SK-N-SH (cell line): ENCODE measurements around the gene TAF5L.

Source experiments
- ELF1 ChIP-seq: IDR thresholded peaks from 2 replicates; pipeline ENCODE4 v1.4.0; 2012
- EP300 ChIP-seq, 2 experiments: IDR thresholded peaks; 2 replicates each; pipeline versions ENCODE4 v1.4.0 to v1.6.1; 2012; ENCODE audit warnings: borderline replicate concordance in 1 of 2, low read depth in 1 of 2, low read length in 1 of 2
- EZH2phosphoT487 ChIP-seq: fragments of 200-600 bp; sonication (generic); IDR thresholded peaks from 2 replicates; pipeline ENCODE4 v1.6.1; 2017; ENCODE audit warnings: low read depth, mixed run types, mild to moderate bottlenecking, antibody characterized with exemption, moderate library complexity, borderline replicate concordance
- FOXJ3 ChIP-seq: sonication (generic); formaldehyde crosslinking; IDR thresholded peaks from 2 replicates; pipeline ENCODE4 v1.5.1; 2020; ENCODE audit warnings: mild to moderate bottlenecking, missing genetic modification reagents
- JUND ChIP-seq: IDR thresholded peaks from 2 replicates; pipeline ENCODE4 v1.4.0; 2012
- NFIC ChIP-seq: IDR thresholded peaks from 2 replicates; pipeline ENCODE4 v1.4.0; 2012; ENCODE audit warnings: borderline replicate concordance
- TF ChIP-seq, protein P1 (sequence below): fragments of 200-600 bp; sonication (generic); IDR thresholded peaks from 2 replicates; pipeline ENCODE4 v1.6.1; 2017; ENCODE audit warnings: antibody characterized with exemption, mild to moderate bottlenecking, moderate library complexity
- TF ChIP-seq, protein P2 (sequence below): IDR thresholded peaks from 2 replicates; pipeline ENCODE4 v1.4.0; 2012; ENCODE audit warnings: low read depth
- TF ChIP-seq, protein P3 (sequence below): IDR thresholded peaks from 2 replicates; pipeline ENCODE4; 2012

DNA sequence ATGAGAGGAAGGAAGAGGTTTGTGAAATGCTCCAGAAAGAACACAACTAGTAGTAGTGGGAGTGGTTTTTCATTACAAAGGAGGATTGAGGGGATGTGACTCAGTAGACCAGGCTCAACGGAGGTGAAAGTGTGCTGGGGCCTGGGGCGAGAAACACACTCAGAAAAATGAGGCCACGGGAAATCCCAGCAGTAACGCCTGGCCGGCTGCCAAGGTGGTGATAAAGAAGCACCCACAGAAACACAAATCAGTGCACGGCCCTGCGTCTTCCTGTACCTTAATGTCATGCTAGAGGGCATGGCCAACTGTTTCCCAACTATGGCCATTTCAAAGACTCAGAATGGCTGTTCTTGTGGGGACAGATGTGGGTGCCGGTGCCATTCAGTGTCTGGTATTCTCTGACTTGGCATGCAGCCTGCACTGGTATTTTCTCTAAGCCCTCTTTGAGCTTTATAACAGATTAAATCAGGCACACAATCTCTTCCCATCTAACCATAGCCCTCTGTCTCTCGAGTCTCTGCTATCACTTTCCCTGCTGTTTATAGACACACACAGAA is 38.3 kb upstream of the TAF5L start:
- TF ChIP-seq, protein P1, sequence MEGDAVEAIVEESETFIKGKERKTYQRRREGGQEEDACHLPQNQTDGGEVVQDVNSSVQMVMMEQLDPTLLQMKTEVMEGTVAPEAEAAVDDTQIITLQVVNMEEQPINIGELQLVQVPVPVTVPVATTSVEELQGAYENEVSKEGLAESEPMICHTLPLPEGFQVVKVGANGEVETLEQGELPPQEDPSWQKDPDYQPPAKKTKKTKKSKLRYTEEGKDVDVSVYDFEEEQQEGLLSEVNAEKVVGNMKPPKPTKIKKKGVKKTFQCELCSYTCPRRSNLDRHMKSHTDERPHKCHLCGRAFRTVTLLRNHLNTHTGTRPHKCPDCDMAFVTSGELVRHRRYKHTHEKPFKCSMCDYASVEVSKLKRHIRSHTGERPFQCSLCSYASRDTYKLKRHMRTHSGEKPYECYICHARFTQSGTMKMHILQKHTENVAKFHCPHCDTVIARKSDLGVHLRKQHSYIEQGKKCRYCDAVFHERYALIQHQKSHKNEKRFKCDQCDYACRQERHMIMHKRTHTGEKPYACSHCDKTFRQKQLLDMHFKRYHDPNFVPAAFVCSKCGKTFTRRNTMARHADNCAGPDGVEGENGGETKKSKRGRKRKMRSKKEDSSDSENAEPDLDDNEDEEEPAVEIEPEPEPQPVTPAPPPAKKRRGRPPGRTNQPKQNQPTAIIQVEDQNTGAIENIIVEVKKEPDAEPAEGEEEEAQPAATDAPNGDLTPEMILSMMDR: no peak
- TF ChIP-seq NFIC (peak; percentile 64), EP300 (IDR thresholded peaks at IDR 0.05; ENCODE audit: borderline replicate concordance in 1 of 2, low read depth in 1 of 2, low read length in 1 of 2) (peak in 1 of 2 experiments; percentile 59; a peak in 2 of 4 replicates), ELF1 (no peak), JUND (no peak), EZH2phosphoT487 (no peak), FOXJ3 (CRISPR knock-in tag) (peak; percentile 29; the same call in 1 of the 2 replicates)
- TF ChIP-seq, protein P2, sequence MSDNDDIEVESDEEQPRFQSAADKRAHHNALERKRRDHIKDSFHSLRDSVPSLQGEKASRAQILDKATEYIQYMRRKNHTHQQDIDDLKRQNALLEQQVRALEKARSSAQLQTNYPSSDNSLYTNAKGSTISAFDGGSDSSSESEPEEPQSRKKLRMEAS: no peak
- TF ChIP-seq, protein P3, sequence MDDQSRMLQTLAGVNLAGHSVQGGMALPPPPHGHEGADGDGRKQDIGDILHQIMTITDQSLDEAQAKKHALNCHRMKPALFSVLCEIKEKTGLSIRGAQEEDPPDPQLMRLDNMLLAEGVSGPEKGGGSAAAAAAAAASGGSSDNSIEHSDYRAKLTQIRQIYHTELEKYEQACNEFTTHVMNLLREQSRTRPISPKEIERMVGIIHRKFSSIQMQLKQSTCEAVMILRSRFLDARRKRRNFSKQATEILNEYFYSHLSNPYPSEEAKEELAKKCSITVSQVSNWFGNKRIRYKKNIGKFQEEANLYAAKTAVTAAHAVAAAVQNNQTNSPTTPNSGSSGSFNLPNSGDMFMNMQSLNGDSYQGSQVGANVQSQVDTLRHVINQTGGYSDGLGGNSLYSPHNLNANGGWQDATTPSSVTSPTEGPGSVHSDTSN: no peak
